ENCODE results near the gene PANX1.
"Not testable (repeated sequence)": the region's sequence is repeated elsewhere in the genome, so short reads cannot be mapped to it uniquely, and the experiment has no call there.

Gene PANX1

GRCh38 chr11:94111241-94111640 lies 17.4 kb upstream of the PANX1 start:
- Histone ChIP-seq H3K27me3 (replicated peaks; ENCODE audit: control insufficient read depth, insufficient read depth, low read length) (no peaks in the 10 kb centered on the region), H3K4me3 (replicated peaks; ENCODE audit: low read depth, low read length) (no peak overlapping the region), H3K36me3 (ENCODE audit: control insufficient read depth, insufficient read depth, low read length) (no peaks in the 10 kb centered on the region)
- no peak for TF ChIP-seq CTCF (IDR thresholded peaks at IDR 0.05; ENCODE audit: insufficient read depth, low read length, poor library complexity, severe bottlenecking)
- DNase-seq (ENCODE audit: extremely low read depth, insufficient read length): no peak

- no peaks in the 10 kb centered on the region for H3K27me3 ChIP-seq (replicated peaks; ENCODE audit: control insufficient read depth, insufficient read depth, low read length)
- no peaks in the 10 kb centered on the region for H3K36me3 ChIP-seq (ENCODE audit: control insufficient read depth, insufficient read depth, low read length)
- TF ChIP-seq CTCF (IDR thresholded peaks at IDR 0.05; ENCODE audit: insufficient read depth, low read length, poor library complexity, severe bottlenecking): no peak
- no peak overlapping the region for H3K4me3 ChIP-seq (replicated peaks; ENCODE audit: low read depth, low read length)
- no peak for DNase-seq (ENCODE audit: extremely low read depth, insufficient read length)
Observed at GRCh38 chr11:94111660-94112059, 17.0 kb upstream of the PANX1 start.

- H3K4me3 ChIP-seq (replicated peaks; ENCODE audit: low read depth, low read length): no peak overlapping the region
- no peak for DNase-seq (ENCODE audit: extremely low read depth, insufficient read length)
- no peak for TF ChIP-seq CTCF (IDR thresholded peaks at IDR 0.05; ENCODE audit: insufficient read depth, low read length, poor library complexity, severe bottlenecking)
- no peaks in the 10 kb centered on the region for H3K36me3 ChIP-seq (ENCODE audit: control insufficient read depth, insufficient read depth, low read length)
- no peaks in the 10 kb centered on the region for H3K27me3 ChIP-seq (replicated peaks; ENCODE audit: control insufficient read depth, insufficient read depth, low read length)
Observed at GRCh38 chr11:94112206-94112953, 16.3 kb upstream of the PANX1 start.

- H3K27me3 ChIP-seq (replicated peaks; ENCODE audit: control insufficient read depth, insufficient read depth, low read length): no peaks in the 10 kb centered on the region
- no peak for TF ChIP-seq CTCF (IDR thresholded peaks at IDR 0.05; ENCODE audit: insufficient read depth, low read length, poor library complexity, severe bottlenecking)
- H3K4me3 ChIP-seq (replicated peaks; ENCODE audit: low read depth, low read length): no peak overlapping the region
- H3K36me3 ChIP-seq (ENCODE audit: control insufficient read depth, insufficient read depth, low read length): no peaks in the 10 kb centered on the region
- no peak for DNase-seq (ENCODE audit: extremely low read depth, insufficient read length)
Observed at GRCh38 chr11:94117197-94117574, 11.5 kb upstream of the PANX1 start.

GRCh38 chr11:94117871-94118270 lies 10.8 kb upstream of the PANX1 start:
- no peaks in the 10 kb centered on the region for H3K27me3 ChIP-seq (replicated peaks; ENCODE audit: control insufficient read depth, insufficient read depth, low read length)
- no peak for DNase-seq (ENCODE audit: extremely low read depth, insufficient read length)

GRCh38 chr11:94119676-94120075 lies 9.0 kb upstream of the PANX1 start:
- H3K36me3 ChIP-seq (ENCODE audit: control insufficient read depth, insufficient read depth, low read length); H3K27me3 ChIP-seq (replicated peaks; ENCODE audit: control insufficient read depth, insufficient read depth, low read length); DNase-seq (ENCODE audit: extremely low read depth, insufficient read length); H3K4me3 ChIP-seq (replicated peaks; ENCODE audit: low read depth, low read length): not testable (repeated sequence)

More at GRCh38 chr11:94117871-94118270, 10.8 kb upstream of the PANX1 start:
- no peak for TF ChIP-seq CTCF (IDR thresholded peaks at IDR 0.05; ENCODE audit: insufficient read depth, low read length, poor library complexity, severe bottlenecking)
- H3K4me3 ChIP-seq (replicated peaks; ENCODE audit: low read depth, low read length): no peak overlapping the region
- H3K36me3 ChIP-seq (ENCODE audit: control insufficient read depth, insufficient read depth, low read length): no peaks in the 10 kb centered on the region

- not testable (repeated sequence) for DNase-seq (ENCODE audit: extremely low read depth, insufficient read length); H3K36me3 ChIP-seq (ENCODE audit: control insufficient read depth, insufficient read depth, low read length); H3K4me3 ChIP-seq (replicated peaks; ENCODE audit: low read depth, low read length); H3K27me3 ChIP-seq (replicated peaks; ENCODE audit: control insufficient read depth, insufficient read depth, low read length)
Observed at GRCh38 chr11:94120516-94120915, 8.1 kb upstream of the PANX1 start.

All from GM06990 (cell line).